Endothelial cell of umbilical vein (primary cell): ENCODE measurements around the gene LRTM2.

Experiments
- CTCF ChIP-seq, 2 donors: IDR thresholded peaks; 1 replicate in 1 of 2; 2 replicates in 1 of 2; pipeline ENCODE4 v1.5.1; 2011; ENCODE audit warnings: low read length in 2 of 2, mild to moderate bottlenecking in 2 of 2, moderate library complexity in 2 of 2, control low read depth in 1 of 2, inconsistent platforms in 1 of 2, low read depth in 1 of 2; ENCODE audit not compliant: insufficient read depth in 1 of 2; ENCODE audit errors: extremely low read depth in 1 of 2
- EZH2 ChIP-seq: IDR thresholded peaks from 2 replicates; pipeline ENCODE4 v1.6.1; 2012; ENCODE audit warnings: borderline replicate concordance, low read depth, mild to moderate bottlenecking, moderate library complexity, low read length, inconsistent platforms; ENCODE audit not compliant: severe bottlenecking
- FOS ChIP-seq: IDR thresholded peaks from 2 replicates; pipeline ENCODE4 v1.6.1; 2011; ENCODE audit warnings: mild to moderate bottlenecking, low read length, moderate library complexity, borderline replicate concordance; ENCODE audit not compliant: insufficient read depth
- JUN ChIP-seq: IDR thresholded peaks from 2 replicates; pipeline ENCODE4 v1.6.1; 2011; ENCODE audit warnings: borderline replicate concordance, low read depth; ENCODE audit not compliant: insufficient read length, insufficient read depth
- POLR2A ChIP-seq: IDR thresholded peaks from 2 replicates; pipeline ENCODE4 v1.6.1; 2012; ENCODE audit warnings: low read depth, mild to moderate bottlenecking, control low read depth, low read length

GRCh38 chr12:1839956-1840951 lies 19.9 kb downstream of the LRTM2 start:
- no peak for TF ChIP-seq CTCF (IDR thresholded peaks at IDR 0.05; ENCODE audit: extremely low read depth in 1 of 2, insufficient read depth in 1 of 2, low read depth in 1 of 2, low read length in 2 of 2)
- TF ChIP-seq POLR2A = no peak
- TF ChIP-seq JUN = no peak
- no peak for TF ChIP-seq EZH2
- TF ChIP-seq FOS = no peak
